Right lobe of liver (tissue), 6 donors: Measurements from ENCODE around the gene C10orf105. TPM values are rescaled to one million over a fixed set of nuclear protein-coding genes. Genes with fewer than 3 reads are reported as not detected.

Experiments
- ATAC-seq, 4 donors: fragments of 200-7000 bp; cut with Tn5 transposase; one replicate each; pipeline ENCODE4 v1.9.1; 2020; ENCODE audit warnings: mild to moderate bottlenecking in 4 of 4, moderate library complexity in 4 of 4
- DNase-seq, 3 donors: peaks; one replicate each; pipeline ENCODE4 v3.0.0-alpha.2; 2020
- H3K27ac ChIP-seq, 3 donors: fragments of 200-600 bp; one replicate each; pipeline ENCODE4 v1.8.0; 2022
- H3K27me3 ChIP-seq, 2 donors: fragments of 200-600 bp; one replicate each; pipeline ENCODE4 v1.8.0; 2022
- H3K36me3 ChIP-seq, 4 donors: fragments of 200-600 bp; sonication (generic) in 1 of 4; one replicate each; pipeline versions ENCODE4 v1.5.1 to v1.8.0; 2017 to 2022; ENCODE audit warnings: control low read depth in 1 of 4
- H3K4me1 ChIP-seq, 4 donors: fragments of 200-600 bp; sonication (generic) in 1 of 4; one replicate each; pipeline versions ENCODE4 v1.5.1 to v1.8.0; 2017 to 2022; ENCODE audit warnings: control low read depth in 1 of 4
- H3K4me3 ChIP-seq, 3 donors: fragments of 200-600 bp; one replicate each; pipeline ENCODE4 v1.8.0; 2022
- H3K9me3 ChIP-seq, 4 donors: fragments of 200-600 bp; sonication (generic) in 1 of 4; one replicate each; pipeline versions ENCODE4 v1.5.1 to v1.8.0; 2017 to 2022; ENCODE audit warnings: control low read depth in 1 of 4
- POLR2A ChIP-seq: fragments of 450-650 bp; IDR thresholded peaks from one replicate; pipeline ENCODE4 v1.6.1; 2017; ENCODE audit warnings: antibody characterized with exemption, mild to moderate bottlenecking
- WGBS: methylation state at CpG from one replicate; pipeline ENCODE4 v1.1.6; 2018; ENCODE audit warnings: low coverage, low lambda C conversion rate; ENCODE audit not compliant: insufficient coverage; ENCODE audit errors: missing lambda C conversion rate; 5-methylcytosine and 5-hydroxymethylcytosine counted together
- intact Hi-C, 2 donors: fragments of 100-400 bp; cut with DNase I; formaldehyde crosslinking; loops; one replicate each; pipeline versions ENCODE4 v1.11.2 to v1.14.1; 2022
- total RNA-seq, 6 experiments: library from RNA; depleted of rRNA in 2 of 6; stranded (reverse); fragments of >200 nt in 2 of 6; fragmentation: NEBNext Ultra II Directional in 3 of 6; extraction: Animal tissue kit (Norgen Biotek cat#: 25700) in 3 of 6; gene quantifications; one replicate each; pipeline versions ENCODE4 v1.1.0 to v1.2.4, GENCODE V29; 2016 to 2023
- TF ChIP-seq, protein P1 (sequence below), 4 donors: fragments of 200-600 bp in 3 of 4; fragments of 450-650 bp in 1 of 4; IDR thresholded peaks; one replicate each; pipeline versions ENCODE4 v1.5.1 to v1.8.0; 2016 to 2022; ENCODE audit warnings: antibody characterized with exemption in 4 of 4, mild to moderate bottlenecking in 2 of 4
- donor health status: DM: no; HTN: yes; CAD: no.
- donor health status: DM: no; HTN: no; CAD: no.
- donor health status: DM: no; HTN: no; CAD: no.
- donor health status: DM: no; HTN: yes; CAD: no.
- donor health status: DM: no; HTN: yes; CAD: no.

The C10orf105 gene
- total RNA-seq, 6 experiments from 2014 or later, result 0.05 TPM; not detected in 5

DNA sequence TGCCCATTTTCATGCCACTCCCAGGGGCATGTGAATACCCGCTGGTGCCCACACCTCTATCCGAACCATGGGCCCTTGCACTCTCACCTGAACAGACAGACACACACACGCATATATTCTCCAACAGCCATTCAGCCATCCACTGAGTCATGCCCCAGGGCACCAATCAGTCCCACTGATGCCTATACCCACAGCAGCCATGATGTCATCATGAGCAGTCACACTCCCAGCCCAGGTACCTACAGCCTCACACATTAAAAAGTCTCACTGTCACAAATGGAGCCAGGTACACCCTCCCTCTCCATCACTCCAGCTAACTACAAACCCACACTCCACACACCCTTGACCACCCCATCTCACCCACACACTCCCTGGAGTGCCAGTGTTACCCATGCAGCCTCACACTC, 41.5 kb upstream of the C10orf105 start:
- Histone ChIP-seq H3K4me1 (no peaks in the 10 kb centered on the region), H3K27me3 (no peaks in the 10 kb centered on the region), H3K9me3 (no peaks in the 10 kb centered on the region), H3K27ac (no peak overlapping the region), H3K36me3 (no peaks in the 10 kb centered on the region), H3K4me3 (no peak overlapping the region)
- 100% methylated on average over 3 of the region's 3 CpGs for WGBS
- TF ChIP-seq POLR2A, result no peak
- TF ChIP-seq, protein P1, sequence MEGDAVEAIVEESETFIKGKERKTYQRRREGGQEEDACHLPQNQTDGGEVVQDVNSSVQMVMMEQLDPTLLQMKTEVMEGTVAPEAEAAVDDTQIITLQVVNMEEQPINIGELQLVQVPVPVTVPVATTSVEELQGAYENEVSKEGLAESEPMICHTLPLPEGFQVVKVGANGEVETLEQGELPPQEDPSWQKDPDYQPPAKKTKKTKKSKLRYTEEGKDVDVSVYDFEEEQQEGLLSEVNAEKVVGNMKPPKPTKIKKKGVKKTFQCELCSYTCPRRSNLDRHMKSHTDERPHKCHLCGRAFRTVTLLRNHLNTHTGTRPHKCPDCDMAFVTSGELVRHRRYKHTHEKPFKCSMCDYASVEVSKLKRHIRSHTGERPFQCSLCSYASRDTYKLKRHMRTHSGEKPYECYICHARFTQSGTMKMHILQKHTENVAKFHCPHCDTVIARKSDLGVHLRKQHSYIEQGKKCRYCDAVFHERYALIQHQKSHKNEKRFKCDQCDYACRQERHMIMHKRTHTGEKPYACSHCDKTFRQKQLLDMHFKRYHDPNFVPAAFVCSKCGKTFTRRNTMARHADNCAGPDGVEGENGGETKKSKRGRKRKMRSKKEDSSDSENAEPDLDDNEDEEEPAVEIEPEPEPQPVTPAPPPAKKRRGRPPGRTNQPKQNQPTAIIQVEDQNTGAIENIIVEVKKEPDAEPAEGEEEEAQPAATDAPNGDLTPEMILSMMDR (IDR thresholded peaks at IDR 0.05), result no peak
- DNase-seq (no peak), ATAC-seq (no peak)
- intact Hi-C loops, result no loop called here

DNA sequence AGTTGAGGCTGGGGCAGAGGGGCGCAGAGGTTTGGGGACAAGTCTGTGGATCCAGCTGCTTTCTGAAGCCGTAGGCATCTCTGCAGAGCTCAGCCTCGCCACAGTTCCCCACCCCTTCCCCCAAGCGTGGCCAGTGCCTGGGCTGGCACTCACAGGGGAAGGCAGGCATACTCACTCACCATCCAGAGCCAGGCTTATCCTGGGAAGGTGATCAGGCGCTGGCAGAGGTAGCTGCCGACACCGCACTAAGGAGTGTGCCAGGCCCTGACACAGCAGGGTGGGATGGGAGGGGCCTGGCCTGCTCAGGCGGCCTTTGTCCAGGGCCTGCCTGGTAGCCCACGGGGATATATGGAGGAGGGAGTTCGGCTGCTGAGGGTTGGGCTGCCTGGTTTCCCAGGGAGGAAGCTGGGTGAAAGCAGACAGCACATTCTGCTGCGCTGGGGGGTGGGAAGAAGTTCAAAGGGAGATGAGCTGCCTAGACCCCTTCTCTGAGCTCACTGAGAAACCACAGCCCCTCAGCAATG, 37.9 kb upstream of the C10orf105 start:
- no peak for DNase-seq
- no peak overlapping the region for H3K4me3 ChIP-seq
- TF ChIP-seq POLR2A, result no peak
- TF ChIP-seq, protein P1 (IDR thresholded peaks at IDR 0.05), result no peak
- intact Hi-C loops, result no loop called here
- H3K9me3 ChIP-seq, result no peaks in the 10 kb centered on the region
- no peaks in the 10 kb centered on the region for H3K36me3 ChIP-seq
- peak overlapping the region in 1 of 3 donors; percentile 20 for H3K27ac ChIP-seq
- WGBS, result no CpG with 5 or more reads among the region's 11 CpGs
- peaks cover 0 to 7% (median 0%) of the 10 kb centered on the region in 4 donors for H3K4me1 ChIP-seq
- no peaks in the 10 kb centered on the region for H3K27me3 ChIP-seq
- ATAC-seq, result peak in 2 of 4 donors; percentile 4 to 11

GRCh38 chr10:71756311-71757191, 37.0 kb upstream of the C10orf105 start:
- H3K4me1 ChIP-seq, result peaks cover 0 to 7% (median 0%) of the 10 kb centered on the region in 4 donors
- H3K9me3 ChIP-seq, result no peaks in the 10 kb centered on the region
- ATAC-seq (peak in 1 of 4 donors; percentile 11), DNase-seq (no peak)
- H3K36me3 ChIP-seq, result no peaks in the 10 kb centered on the region
- 67% methylated on average over 9 of the region's 12 CpGs for WGBS
- intact Hi-C loops, result no loop called here
- H3K27ac ChIP-seq, result no peak overlapping the region
- no peaks in the 10 kb centered on the region for H3K27me3 ChIP-seq
- H3K4me3 ChIP-seq, result no peak overlapping the region
- no peak for TF ChIP-seq POLR2A
- TF ChIP-seq, protein P1 (IDR thresholded peaks at IDR 0.05), result no peak

DNA sequence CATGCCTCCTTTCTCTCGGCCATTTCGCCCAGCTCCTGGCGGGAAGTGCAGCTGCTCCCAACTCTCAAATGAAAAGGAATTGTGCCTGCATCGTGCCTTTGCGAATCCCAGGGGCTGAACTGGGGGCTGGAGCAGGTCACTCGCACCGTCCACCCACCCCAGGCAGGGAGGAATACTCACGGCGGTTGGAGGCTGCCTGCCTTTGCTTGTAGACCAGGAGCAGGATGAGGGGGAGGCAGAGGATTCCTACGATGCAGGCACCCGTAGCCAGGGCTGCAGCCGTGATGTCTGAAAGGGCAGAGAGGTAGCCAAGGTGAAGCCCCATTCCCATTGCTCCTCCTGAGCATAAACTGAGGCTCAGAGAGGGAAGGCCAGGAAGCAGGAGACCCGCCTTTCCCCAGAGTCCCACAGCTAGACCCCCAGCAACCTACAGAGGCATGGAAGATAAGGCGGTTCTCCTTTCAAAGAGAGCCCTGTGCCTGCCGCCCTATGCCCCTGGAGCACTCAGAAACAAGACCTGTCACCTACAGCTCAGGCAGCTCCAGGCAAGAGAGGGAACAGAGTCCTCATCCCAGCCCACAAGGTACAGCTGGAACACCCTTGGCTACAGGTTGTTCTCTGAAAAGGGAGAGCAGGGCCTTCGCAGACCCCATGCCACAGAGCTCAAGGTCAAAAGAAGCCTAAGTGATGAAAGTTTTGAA, 35.8 kb upstream of the C10orf105 start:
- ATAC-seq, result no peak

More for the DNA sequence above, 35.8 kb upstream of the C10orf105 start:
- no peak for TF ChIP-seq POLR2A
- TF ChIP-seq, protein P1 (IDR thresholded peaks at IDR 0.05), result no peak
- WGBS, result 90% methylated on average over 2 of the region's 16 CpGs
- H3K27ac ChIP-seq, result peak overlapping the region in 1 of 3 donors; percentile 24
- intact Hi-C loops, result no loop called here
- DNase-seq, result no peak
- no peaks in the 10 kb centered on the region for H3K36me3 ChIP-seq
- H3K27me3 ChIP-seq, result no peaks in the 10 kb centered on the region
- no peak overlapping the region for H3K4me3 ChIP-seq
- H3K4me1 ChIP-seq, result peaks cover 0 to 7% (median 0%) of the 10 kb centered on the region in 4 donors
- H3K9me3 ChIP-seq, result no peaks in the 10 kb centered on the region
